HEK293 (cell line): ENCODE data around the gene SORCS3.

ENCODE experiments used
- CTCF ChIA-PET: fragments of 350-600 bp; formaldehyde crosslinking; extraction: SDS; loops from one replicate; lab custom pipeline; 2021; ENCODE audit warnings: antibody characterized with exemption; lab: Yijun Ruan, JAX
- POLR2A ChIA-PET: fragments of 300-600 bp; formaldehyde crosslinking; extraction: SDS; loops from one replicate; lab custom pipeline; 2020; ENCODE audit warnings: antibody characterized with exemption, inconsistent platforms; lab: Yijun Ruan, JAX
- H3K27ac ChIP-seq: fragments of 200-500 bp; sonication (Bioruptor generic); 2 replicates; pipeline ENCODE4 v1.5.1; 2014; ENCODE audit warnings: low read depth, low read length, control low read depth, inconsistent platforms; ENCODE audit errors: extremely low read depth
- H3K36me3 ChIP-seq, 2 experiments: fragments of 200-500 bp in 1 of 2; sonication (Bioruptor generic) in 1 of 2; 1 replicate in 1 of 2; 2 replicates in 1 of 2; pipeline ENCODE4 v1.5.1; 2014 to 2017; ENCODE audit warnings: inconsistent platforms in 2 of 2, low read length in 2 of 2; ENCODE audit not compliant: control insufficient read depth in 2 of 2, insufficient read depth in 1 of 2
- H3K4me1 ChIP-seq: fragments of 200-500 bp; sonication (Bioruptor generic); 2 replicates; pipeline ENCODE4 v1.5.1; 2014; ENCODE audit warnings: mild to moderate bottlenecking, low read length, inconsistent platforms; ENCODE audit not compliant: control insufficient read depth, insufficient read depth
- H3K4me3 ChIP-seq: 2 replicates; pipeline ENCODE4 v1.5.1; 2011; ENCODE audit warnings: low read depth, mild to moderate bottlenecking, control low read depth, low read length, moderate library complexity
- H3K9me3 ChIP-seq: fragments of 200-500 bp; sonication (Bioruptor generic); 2 replicates; pipeline ENCODE4 v1.5.1; 2014; ENCODE audit warnings: low read depth, low read length, inconsistent platforms; ENCODE audit not compliant: control insufficient read depth, insufficient read depth
- BCL11A ChIP-seq: fragments of 450-650 bp; formaldehyde crosslinking; IDR thresholded peaks from 2 replicates; pipeline ENCODE4 v1.5.1; 2016; ENCODE audit warnings: low read depth, missing biosample characterization, missing genetic modification characterization
- BCL11B ChIP-seq: fragments of 450-650 bp; formaldehyde crosslinking; IDR thresholded peaks from 2 replicates; pipeline ENCODE4 v1.5.1; 2016; ENCODE audit warnings: low read depth, missing biosample characterization, missing genetic modification characterization
- FEZF1 ChIP-seq: fragments of 450-650 bp; formaldehyde crosslinking; IDR thresholded peaks from 2 replicates; pipeline ENCODE4 v1.5.1; 2016; ENCODE audit warnings: missing biosample characterization, missing genetic modification characterization
- GFI1B ChIP-seq: fragments of 450-650 bp; formaldehyde crosslinking; IDR thresholded peaks from 2 replicates; pipeline ENCODE4 v1.5.1; 2016; ENCODE audit warnings: missing biosample characterization, missing genetic modification characterization
- HOXD13 ChIP-seq: sonication (generic); formaldehyde crosslinking; IDR thresholded peaks from 2 replicates; pipeline ENCODE4 v1.8.0; 2022; ENCODE audit warnings: missing genetic modification reagents, borderline replicate concordance
- KLF1 ChIP-seq: fragments of 450-650 bp; formaldehyde crosslinking; IDR thresholded peaks from 2 replicates; pipeline ENCODE4 v1.5.1; 2016; ENCODE audit warnings: missing biosample characterization, missing genetic modification characterization
- RBAK ChIP-seq: fragments of 450-650 bp; formaldehyde crosslinking; IDR thresholded peaks from 2 replicates; pipeline ENCODE4 v1.5.1; 2016; ENCODE audit warnings: missing biosample characterization, missing genetic modification characterization
- TCF7L2 ChIP-seq: IDR thresholded peaks from 2 replicates; pipeline ENCODE4 v1.6.1; 2011; ENCODE audit warnings: low read depth, mild to moderate bottlenecking, inconsistent platforms, low read length, moderate library complexity, borderline replicate concordance
- TRIM28 ChIP-seq: IDR thresholded peaks from 2 replicates; pipeline ENCODE4 v1.6.1; 2011; ENCODE audit warnings: low read length, control low read depth, borderline replicate concordance
- ZBTB21 ChIP-seq: fragments of 450-650 bp; formaldehyde crosslinking; IDR thresholded peaks from 2 replicates; pipeline ENCODE4 v1.5.1; 2017; ENCODE audit warnings: missing biosample characterization, missing genetic modification characterization
- ZBTB8A ChIP-seq: fragments of 450-650 bp; formaldehyde crosslinking; IDR thresholded peaks from 2 replicates; pipeline ENCODE4 v1.5.1; 2016; ENCODE audit warnings: missing biosample characterization, missing genetic modification characterization
- ZFP69B ChIP-seq: fragments of 450-650 bp; formaldehyde crosslinking; IDR thresholded peaks from 2 replicates; pipeline ENCODE4 v1.5.1; 2016; ENCODE audit warnings: missing biosample characterization, missing genetic modification characterization
- ZNF112 ChIP-seq: fragments of 450-650 bp; formaldehyde crosslinking; IDR thresholded peaks from 2 replicates; pipeline ENCODE4 v1.5.0; 2017; ENCODE audit warnings: missing biosample characterization, missing genetic modification characterization
- ZNF133 ChIP-seq: fragments of 450-650 bp; formaldehyde crosslinking; IDR thresholded peaks from 2 replicates; pipeline ENCODE4 v1.5.1; 2016; ENCODE audit warnings: missing biosample characterization, missing genetic modification characterization
- ZNF140 ChIP-seq: fragments of 450-650 bp; formaldehyde crosslinking; IDR thresholded peaks from 2 replicates; pipeline ENCODE4 v1.5.1; 2016; ENCODE audit warnings: missing biosample characterization, missing genetic modification characterization
- ZNF169 ChIP-seq: fragments of 450-650 bp; formaldehyde crosslinking; IDR thresholded peaks from 2 replicates; pipeline ENCODE4 v1.5.1; 2016; ENCODE audit warnings: missing biosample characterization, missing genetic modification characterization
- ZNF24 ChIP-seq: fragments of 450-650 bp; formaldehyde crosslinking; IDR thresholded peaks from 2 replicates; pipeline ENCODE4 v1.5.1; 2016; ENCODE audit warnings: missing biosample characterization, missing genetic modification characterization
- ZNF416 ChIP-seq: fragments of 450-650 bp; formaldehyde crosslinking; IDR thresholded peaks from 2 replicates; pipeline ENCODE4 v1.5.1; 2016; ENCODE audit warnings: missing biosample characterization, missing genetic modification characterization
- ZNF558 ChIP-seq: fragments of 450-650 bp; formaldehyde crosslinking; IDR thresholded peaks from 2 replicates; pipeline ENCODE4 v1.5.1; 2016; ENCODE audit warnings: missing biosample characterization, missing genetic modification characterization
- ZNF626 ChIP-seq: fragments of 450-650 bp; sonication (Bioruptor Pico); formaldehyde crosslinking; IDR thresholded peaks from 2 replicates; pipeline ENCODE4 v1.5.1; 2018; ENCODE audit warnings: missing biosample characterization, missing genetic modification characterization, inconsistent platforms
- ZNF664 ChIP-seq: fragments of 450-650 bp; formaldehyde crosslinking; IDR thresholded peaks from 2 replicates; pipeline ENCODE4 v1.5.1; 2016; ENCODE audit warnings: missing biosample characterization, missing genetic modification characterization
- ZNF707 ChIP-seq: fragments of 450-650 bp; formaldehyde crosslinking; IDR thresholded peaks from 2 replicates; pipeline ENCODE4 v1.5.1; 2016; ENCODE audit warnings: missing biosample characterization, missing genetic modification characterization
- ZNF747 ChIP-seq: fragments of 450-650 bp; formaldehyde crosslinking; IDR thresholded peaks from 2 replicates; pipeline ENCODE4 v1.5.1; 2016; ENCODE audit warnings: missing biosample characterization, missing genetic modification characterization
- ZNF76 ChIP-seq: fragments of 450-650 bp; formaldehyde crosslinking; IDR thresholded peaks from 2 replicates; pipeline ENCODE4; 2016; ENCODE audit warnings: low read depth, missing biosample characterization, missing genetic modification characterization, borderline replicate concordance
- ZSCAN16 ChIP-seq: fragments of 450-650 bp; formaldehyde crosslinking; IDR thresholded peaks from 2 replicates; pipeline ENCODE4 v1.5.1; 2016; ENCODE audit warnings: missing biosample characterization, missing genetic modification characterization
- TF ChIP-seq, protein P1 (sequence below): fragments of 450-650 bp; formaldehyde crosslinking; IDR thresholded peaks from 2 replicates; pipeline ENCODE4 v1.5.1; 2016; ENCODE audit warnings: missing biosample characterization, missing genetic modification characterization
- TF ChIP-seq, protein P2 (sequence below): fragments of 450-650 bp; formaldehyde crosslinking; IDR thresholded peaks from 2 replicates; pipeline ENCODE4 v1.5.1; 2016; ENCODE audit warnings: missing biosample characterization, missing genetic modification characterization
- TF ChIP-seq, protein P3 (sequence below): fragments of 450-650 bp; formaldehyde crosslinking; IDR thresholded peaks from 2 replicates; pipeline ENCODE4 v1.5.1; 2017; ENCODE audit warnings: missing biosample characterization, mild to moderate bottlenecking, missing genetic modification characterization, moderate library complexity
- TF ChIP-seq, protein P4 (sequence below): fragments of 450-650 bp; formaldehyde crosslinking; IDR thresholded peaks from 2 replicates; pipeline ENCODE4 v1.5.1; 2016; ENCODE audit warnings: missing biosample characterization, missing genetic modification characterization

The SORCS3 gene

DNA sequence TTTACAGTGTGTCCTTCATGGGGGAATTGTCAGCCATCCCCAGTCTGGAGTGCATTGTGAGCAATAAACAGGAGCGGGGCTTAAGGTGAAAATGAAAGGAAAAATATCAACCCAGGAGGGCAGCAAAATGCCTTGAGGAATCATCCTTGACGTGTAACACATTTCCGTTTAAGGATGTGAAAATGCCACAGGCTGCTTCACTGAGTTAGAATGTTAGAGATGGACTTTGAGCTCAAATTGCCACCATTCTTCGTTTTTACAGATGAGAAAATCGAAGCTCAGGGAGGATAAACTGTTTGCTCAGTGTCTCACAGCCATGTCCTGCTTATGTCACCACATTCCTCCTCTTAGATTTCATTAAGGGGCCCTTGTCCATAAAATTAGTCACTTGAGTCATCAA, 23.1 kb downstream of the SORCS3 start:
- ChIA-PET POLR2A (no interaction called here), CTCF (no interaction called here)
- TF ChIP-seq ZNF626 (tag by site-specific recombination) (no peak), ZFP69B (tag by site-specific recombination) (no peak), BCL11A (tag by site-specific recombination) (no peak), TRIM28 (no peak), ZNF133 (tag by site-specific recombination) (no peak), FEZF1 (tag by site-specific recombination) (no peak), ZSCAN16 (tag by site-specific recombination) (no peak), ZNF558 (tag by site-specific recombination) (no peak), GFI1B (tag by site-specific recombination) (no peak), ZBTB21 (no peak), RBAK (tag by site-specific recombination) (no peak), ZNF140 (no peak), BCL11B (tag by site-specific recombination) (no peak), ZNF24 (tag by site-specific recombination) (no peak), TCF7L2 (no peak)
- TF ChIP-seq, protein P1, sequence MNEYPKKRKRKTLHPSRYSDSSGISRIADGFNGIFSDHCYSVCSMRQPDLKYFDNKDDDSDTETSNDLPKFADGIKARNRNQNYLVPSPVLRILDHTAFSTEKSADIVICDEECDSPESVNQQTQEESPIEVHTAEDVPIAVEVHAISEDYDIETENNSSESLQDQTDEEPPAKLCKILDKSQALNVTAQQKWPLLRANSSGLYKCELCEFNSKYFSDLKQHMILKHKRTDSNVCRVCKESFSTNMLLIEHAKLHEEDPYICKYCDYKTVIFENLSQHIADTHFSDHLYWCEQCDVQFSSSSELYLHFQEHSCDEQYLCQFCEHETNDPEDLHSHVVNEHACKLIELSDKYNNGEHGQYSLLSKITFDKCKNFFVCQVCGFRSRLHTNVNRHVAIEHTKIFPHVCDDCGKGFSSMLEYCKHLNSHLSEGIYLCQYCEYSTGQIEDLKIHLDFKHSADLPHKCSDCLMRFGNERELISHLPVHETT = no peak
- Histone ChIP-seq H3K9me3 (no peaks in the 10 kb centered on the region), H3K4me3 (no peak overlapping the region), H3K4me1 (no peaks in the 10 kb centered on the region), H3K36me3 (no peaks in the 10 kb centered on the region), H3K27ac (no peak overlapping the region)

DNA sequence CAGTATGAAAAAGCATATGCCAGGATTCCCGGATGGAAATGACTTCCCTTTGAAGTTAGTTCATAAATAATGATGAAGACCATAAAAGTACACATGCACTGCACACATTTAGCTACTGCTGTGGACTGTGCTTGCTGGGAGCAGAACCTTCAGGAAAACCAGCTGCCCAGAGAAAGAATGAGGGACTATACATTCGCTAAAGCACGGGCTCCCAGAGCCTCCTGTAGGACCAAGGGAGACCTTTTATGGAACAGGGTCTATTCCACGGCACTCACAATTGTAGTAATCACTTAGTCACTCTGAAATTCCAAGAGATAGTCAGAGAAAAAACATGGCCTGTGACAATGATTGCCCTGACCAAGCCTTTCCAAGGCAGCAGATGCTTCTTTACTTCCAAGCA, 24.1 kb downstream of the SORCS3 start:
- ChIA-PET POLR2A (no interaction called here), CTCF (no interaction called here)
- no peak overlapping the region for H3K4me3 ChIP-seq
- no peak overlapping the region for H3K27ac ChIP-seq
- no peak for TF ChIP-seq KLF1 (tag by site-specific recombination)
- no peak for TF ChIP-seq ZNF112 (tag by site-specific recombination)
- no peak for TF ChIP-seq ZNF664
- no peak for TF ChIP-seq ZNF707 (tag by site-specific recombination)
- no peak for TF ChIP-seq ZNF76 (tag by site-specific recombination)
- no peak for TF ChIP-seq FEZF1 (tag by site-specific recombination)
- TF ChIP-seq ZNF747 = no peak
- TF ChIP-seq, protein P2, sequence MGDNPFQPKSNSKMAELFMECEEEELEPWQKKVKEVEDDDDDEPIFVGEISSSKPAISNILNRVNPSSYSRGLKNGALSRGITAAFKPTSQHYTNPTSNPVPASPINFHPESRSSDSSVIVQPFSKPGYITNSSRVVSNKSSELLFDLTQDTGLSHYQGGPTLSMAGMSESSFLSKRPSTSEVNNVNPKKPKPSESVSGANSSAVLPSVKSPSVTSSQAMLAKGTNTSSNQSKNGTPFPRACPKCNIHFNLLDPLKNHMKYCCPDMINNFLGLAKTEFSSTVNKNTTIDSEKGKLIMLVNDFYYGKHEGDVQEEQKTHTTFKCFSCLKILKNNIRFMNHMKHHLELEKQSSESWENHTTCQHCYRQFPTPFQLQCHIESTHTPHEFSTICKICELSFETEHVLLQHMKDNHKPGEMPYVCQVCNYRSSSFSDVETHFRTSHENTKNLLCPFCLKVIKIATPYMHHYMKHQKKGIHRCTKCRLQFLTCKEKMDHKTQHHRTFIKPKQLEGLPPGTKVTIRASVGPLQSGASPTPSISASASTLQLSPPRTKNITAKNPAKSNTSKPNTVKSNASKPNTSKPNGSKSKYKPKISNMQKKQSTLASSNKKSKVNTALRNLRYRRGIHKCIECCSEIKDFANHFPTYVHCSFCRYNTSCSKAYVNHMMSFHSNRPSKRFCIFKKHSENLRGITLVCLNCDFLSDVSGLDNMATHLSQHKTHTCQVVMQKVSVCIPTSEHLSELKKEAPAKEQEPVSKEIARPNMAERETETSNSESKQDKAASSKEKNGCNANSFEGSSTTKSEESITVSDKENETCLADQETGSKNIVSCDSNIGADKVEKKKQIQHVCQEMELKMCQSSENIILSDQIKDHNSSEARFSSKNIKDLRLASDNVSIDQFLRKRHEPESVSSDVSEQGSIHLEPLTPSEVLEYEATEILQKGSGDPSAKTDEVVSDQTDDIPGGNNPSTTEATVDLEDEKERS (tag by site-specific recombination) = no peak
- TF ChIP-seq ZNF169 (tag by site-specific recombination) = no peak
- TF ChIP-seq, protein P3, sequence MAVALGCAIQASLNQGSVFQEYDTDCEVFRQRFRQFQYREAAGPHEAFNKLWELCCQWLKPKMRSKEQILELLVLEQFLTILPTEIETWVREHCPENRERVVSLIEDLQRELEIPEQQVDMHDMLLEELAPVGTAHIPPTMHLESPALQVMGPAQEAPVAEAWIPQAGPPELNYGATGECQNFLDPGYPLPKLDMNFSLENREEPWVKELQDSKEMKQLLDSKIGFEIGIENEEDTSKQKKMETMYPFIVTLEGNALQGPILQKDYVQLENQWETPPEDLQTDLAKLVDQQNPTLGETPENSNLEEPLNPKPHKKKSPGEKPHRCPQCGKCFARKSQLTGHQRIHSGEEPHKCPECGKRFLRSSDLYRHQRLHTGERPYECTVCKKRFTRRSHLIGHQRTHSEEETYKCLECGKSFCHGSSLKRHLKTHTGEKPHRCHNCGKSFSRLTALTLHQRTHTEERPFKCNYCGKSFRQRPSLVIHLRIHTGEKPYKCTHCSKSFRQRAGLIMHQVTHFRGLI = no peak
- TF ChIP-seq ZNF416 (tag by site-specific recombination) = no peak
- no peak for TF ChIP-seq ZBTB8A
- TF ChIP-seq, protein P4, sequence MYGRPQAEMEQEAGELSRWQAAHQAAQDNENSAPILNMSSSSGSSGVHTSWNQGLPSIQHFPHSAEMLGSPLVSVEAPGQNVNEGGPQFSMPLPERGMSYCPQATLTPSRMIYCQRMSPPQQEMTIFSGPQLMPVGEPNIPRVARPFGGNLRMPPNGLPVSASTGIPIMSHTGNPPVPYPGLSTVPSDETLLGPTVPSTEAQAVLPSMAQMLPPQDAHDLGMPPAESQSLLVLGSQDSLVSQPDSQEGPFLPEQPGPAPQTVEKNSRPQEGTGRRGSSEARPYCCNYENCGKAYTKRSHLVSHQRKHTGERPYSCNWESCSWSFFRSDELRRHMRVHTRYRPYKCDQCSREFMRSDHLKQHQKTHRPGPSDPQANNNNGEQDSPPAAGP (tag by site-specific recombination) = no peak
- TF ChIP-seq HOXD13 (CRISPR knock-in tag) = no peak
- no peaks in the 10 kb centered on the region for H3K4me1 ChIP-seq
- no peaks in the 10 kb centered on the region for H3K9me3 ChIP-seq
- H3K36me3 ChIP-seq = no peaks in the 10 kb centered on the region
